ENCODE data around the gene WDR5B. TPM values are rescaled to one million over a fixed set of nuclear protein-coding genes. Genes with fewer than 3 reads are reported as not detected.

The WDR5B gene
- total RNA-seq, 1 donor from 2014 or later: 5.6 TPM

DNA sequence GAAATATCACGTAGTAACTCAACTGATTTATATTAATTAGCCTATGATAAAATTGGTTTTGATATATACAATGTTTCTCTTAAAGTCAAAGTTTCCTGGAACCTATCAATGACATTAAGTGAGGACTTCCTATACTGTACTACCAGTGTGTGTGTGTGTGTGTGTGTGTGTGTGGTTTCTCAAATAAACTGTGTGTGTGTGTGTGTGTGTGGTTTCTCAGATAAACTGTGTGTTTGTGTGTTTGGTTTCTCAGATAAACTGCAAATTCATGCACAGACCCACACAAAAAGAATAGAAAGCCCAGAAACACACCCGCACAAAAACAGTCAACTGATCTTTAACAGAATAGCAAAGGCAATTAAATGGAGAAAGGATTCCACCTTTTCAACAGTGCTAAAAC lies 14.5 kb upstream of the WDR5B start:
- intact Hi-C loops (cut with micrococcal nuclease): no loop called here
- no peak for DNase-seq (ENCODE audit: low spot score)
- Mint-ChIP-seq H3K4me1 (ENCODE audit: low read depth) (peaks cover 18% of the 10 kb centered on the region), H3K27me3 (ENCODE audit: insufficient read depth) (no peaks in the 10 kb centered on the region), H3K4me3 (no peak overlapping the region), H3K27ac (no peak overlapping the region), H3K36me3 (ENCODE audit: low read depth) (peaks cover 61% of the 10 kb centered on the region), H3K9me3 (peaks cover 6% of the 10 kb centered on the region)

DNA sequence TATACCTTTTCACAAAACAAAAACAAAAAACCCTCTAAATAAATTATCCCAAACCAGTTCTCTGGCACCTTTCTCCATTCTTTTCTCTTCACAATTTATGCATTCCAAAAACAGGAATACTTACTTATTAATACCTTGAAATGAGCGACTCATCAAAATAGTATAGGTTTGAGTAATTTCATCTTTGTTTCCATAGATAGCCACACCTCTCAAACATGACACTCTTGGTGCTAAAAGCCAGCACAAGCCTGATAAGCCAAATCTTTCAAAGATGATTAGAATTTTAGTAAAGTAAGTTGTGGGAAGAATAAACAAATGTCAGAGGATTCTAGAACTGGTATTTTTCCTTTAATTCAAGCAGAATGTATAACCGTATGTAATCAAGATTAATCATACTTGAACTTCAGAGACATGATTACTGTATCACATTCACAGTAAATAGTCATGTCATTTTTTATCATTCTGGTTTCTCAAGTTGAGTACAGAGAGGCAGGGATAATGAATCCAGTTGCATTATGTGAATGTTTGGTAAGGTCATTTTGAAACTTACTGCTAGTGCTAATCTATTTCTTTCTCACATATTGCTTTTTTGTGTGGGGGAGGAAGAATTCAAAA lies 12.1 kb upstream of the WDR5B start:
- Mint-ChIP-seq H3K9me3 (peaks cover 6% of the 10 kb centered on the region), H3K4me3 (no peak overlapping the region), H3K27me3 (ENCODE audit: insufficient read depth) (no peaks in the 10 kb centered on the region), H3K36me3 (ENCODE audit: low read depth) (peaks cover 56% of the 10 kb centered on the region), H3K4me1 (ENCODE audit: low read depth) (peaks cover 18% of the 10 kb centered on the region), H3K27ac (peak overlapping the region; percentile 61)
- no peak for DNase-seq (ENCODE audit: low spot score)
- intact Hi-C loops (cut with micrococcal nuclease): loop anchor here (1.0 kb wide), 2 partner anchors 55 to 63 kb away; no protein-coding TSS in a partner anchor

DNA sequence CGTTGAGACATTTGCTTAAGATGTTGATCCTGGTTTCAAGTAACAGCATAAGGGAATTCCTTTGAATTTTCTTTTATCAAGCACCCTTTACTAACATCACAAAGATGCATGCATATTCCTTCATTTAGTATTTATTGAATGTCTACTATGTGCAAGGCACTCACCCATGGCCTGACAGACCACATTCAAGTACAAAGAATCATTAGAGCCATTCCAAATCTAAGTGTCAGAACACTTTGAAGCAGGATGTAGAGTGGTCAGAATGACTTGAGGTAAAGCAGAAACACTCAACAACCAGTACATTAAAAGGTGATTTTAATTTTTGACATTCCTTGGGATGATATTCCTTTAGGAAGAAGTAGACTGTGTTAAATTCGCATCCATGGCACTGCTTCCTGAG lies 6.0 kb upstream of the WDR5B start:
- no peaks in the 10 kb centered on the region for H3K9me3 Mint-ChIP-seq
- intact Hi-C loops (cut with micrococcal nuclease): no loop called here
- no peak overlapping the region for H3K27ac Mint-ChIP-seq
- no peaks in the 10 kb centered on the region for H3K27me3 Mint-ChIP-seq (ENCODE audit: insufficient read depth)
- DNase-seq (ENCODE audit: low spot score): no peak
- peaks cover 27% of the 10 kb centered on the region for H3K36me3 Mint-ChIP-seq (ENCODE audit: low read depth)
- no peak overlapping the region for H3K4me3 Mint-ChIP-seq
- peaks cover 2% of the 10 kb centered on the region for H3K4me1 Mint-ChIP-seq (ENCODE audit: low read depth)

DNA sequence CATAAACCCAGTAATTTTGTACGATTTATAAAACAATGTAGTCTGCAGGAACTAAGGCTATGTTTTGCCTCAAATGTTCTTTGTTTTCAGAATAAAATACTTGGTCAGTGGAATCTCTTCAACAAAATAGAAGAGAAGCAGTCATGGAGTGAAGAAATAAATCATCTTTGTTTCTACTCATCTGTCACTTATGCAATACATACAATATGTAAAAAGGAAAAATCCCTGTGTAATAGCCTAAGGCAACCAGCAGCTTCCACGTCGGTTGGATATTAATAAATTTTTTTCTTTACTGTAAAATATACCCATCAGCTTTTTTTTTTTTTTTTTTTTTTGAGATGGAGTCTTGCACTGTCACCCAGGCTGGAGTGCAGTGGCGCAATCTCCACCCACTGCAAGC lies 5.2 kb upstream of the WDR5B start:
- no peak overlapping the region for H3K27ac Mint-ChIP-seq
- peaks cover 10% of the 10 kb centered on the region for H3K4me1 Mint-ChIP-seq (ENCODE audit: low read depth)
- no peak for DNase-seq (ENCODE audit: low spot score)
- no peaks in the 10 kb centered on the region for H3K27me3 Mint-ChIP-seq (ENCODE audit: insufficient read depth)
- intact Hi-C loops (cut with micrococcal nuclease): no loop called here
- no peak overlapping the region for H3K4me3 Mint-ChIP-seq
- peaks cover 23% of the 10 kb centered on the region for H3K36me3 Mint-ChIP-seq (ENCODE audit: low read depth)
- no peaks in the 10 kb centered on the region for H3K9me3 Mint-ChIP-seq

DNA sequence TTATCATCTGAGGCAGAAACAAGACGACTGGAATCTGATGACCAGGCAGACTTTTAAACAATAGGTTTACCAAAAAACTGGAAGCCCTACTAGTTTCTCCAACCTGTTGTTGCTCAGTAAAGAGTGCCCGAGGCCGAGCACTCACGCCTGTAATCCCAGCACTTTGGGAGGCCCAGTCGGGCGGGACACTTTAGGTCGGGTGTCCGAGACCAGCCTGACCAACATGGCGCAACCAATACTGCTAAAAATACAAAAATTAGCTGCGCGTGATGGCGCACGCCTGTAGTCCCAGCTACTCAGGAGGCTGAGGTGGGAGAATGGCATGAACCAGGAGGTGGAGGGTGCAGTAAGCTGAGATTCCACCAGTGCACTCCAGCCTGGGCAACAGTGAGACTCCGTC lies 1.1 kb upstream of the WDR5B start:
- no peak for DNase-seq (ENCODE audit: low spot score)
- H3K4me3 Mint-ChIP-seq: peak overlapping the region; percentile 98
- H3K36me3 Mint-ChIP-seq (ENCODE audit: low read depth): peaks cover 26% of the 10 kb centered on the region
- peaks cover 45% of the 10 kb centered on the region for H3K4me1 Mint-ChIP-seq (ENCODE audit: low read depth)
- peak overlapping the region; percentile 99 for H3K27ac Mint-ChIP-seq
- no peaks in the 10 kb centered on the region for H3K27me3 Mint-ChIP-seq (ENCODE audit: insufficient read depth)
- intact Hi-C loops (cut with micrococcal nuclease): loop anchor here (1.0 to 10.0 kb wide), 12 partner anchors 33 to 871 kb away; partner anchors contain the start of genes DTX3L, EAF2, FAM162A and GOLGB1
- no peaks in the 10 kb centered on the region for H3K9me3 Mint-ChIP-seq

DNA sequence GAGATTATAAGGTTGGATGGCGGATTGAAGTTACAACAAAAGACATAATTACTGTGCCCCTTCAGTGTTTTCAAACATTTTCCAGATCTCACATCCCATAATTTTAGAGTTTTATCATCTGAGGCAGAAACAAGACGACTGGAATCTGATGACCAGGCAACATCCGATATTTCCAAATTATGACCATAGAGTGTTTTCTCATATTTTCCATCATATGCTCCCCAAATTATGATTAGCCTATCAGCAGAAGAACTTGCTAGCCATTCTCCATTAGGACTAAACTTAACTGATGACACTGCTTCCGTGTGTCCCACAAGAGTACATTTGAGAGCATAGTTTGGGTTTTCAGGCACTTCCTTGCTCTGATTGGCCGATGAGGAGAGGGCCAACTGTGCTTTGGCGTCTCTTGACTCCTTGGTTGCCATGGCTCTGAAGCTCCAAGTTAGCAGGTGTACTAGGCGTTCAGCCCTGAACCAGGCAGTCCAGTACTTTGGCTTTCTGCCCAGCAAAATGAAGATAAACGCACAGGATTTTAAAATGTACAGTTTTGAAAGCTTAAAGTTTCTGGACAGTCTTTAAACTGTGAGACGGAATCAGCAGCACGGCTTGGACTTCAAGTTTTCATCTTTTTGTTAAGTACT lies 638 bp downstream of the WDR5B start:
- DNase-seq (ENCODE audit: low spot score): peak; percentile 52
- Mint-ChIP-seq H3K27ac (peak overlapping the region; percentile 99), H3K4me1 (ENCODE audit: low read depth) (peaks cover 48% of the 10 kb centered on the region), H3K9me3 (no peaks in the 10 kb centered on the region), H3K4me3 (peak overlapping the region; percentile 98), H3K36me3 (ENCODE audit: low read depth) (peaks cover 28% of the 10 kb centered on the region), H3K27me3 (ENCODE audit: insufficient read depth) (no peaks in the 10 kb centered on the region)
- intact Hi-C loops (cut with micrococcal nuclease): loop anchor here (1.0 to 10.0 kb wide), 3 partner anchors 20 to 787 kb away; partner anchors contain the start of genes HSPBAP1, SEC22A and SLC49A4

DNA sequence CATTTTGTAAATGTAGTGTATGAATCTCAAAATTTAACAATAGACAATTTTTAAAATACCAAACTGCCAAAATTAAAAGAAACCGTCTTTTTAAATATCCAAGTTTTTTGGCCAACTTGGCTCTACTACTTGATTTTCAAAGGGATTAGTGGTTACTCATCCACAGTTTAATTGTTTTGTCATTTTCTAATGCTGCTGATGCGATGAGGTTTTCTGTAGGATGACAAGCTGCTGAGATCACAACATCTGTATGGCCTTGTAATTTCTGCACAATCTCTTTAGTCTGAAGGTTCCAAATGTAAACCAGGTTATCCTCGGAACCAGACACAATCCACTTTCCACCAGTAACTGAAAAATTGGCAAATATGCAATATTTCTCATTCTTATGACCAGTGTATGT lies 1.5 kb downstream of the WDR5B start:
- H3K27ac Mint-ChIP-seq: peak overlapping the region; percentile 99
- H3K4me1 Mint-ChIP-seq (ENCODE audit: low read depth): peaks cover 48% of the 10 kb centered on the region
- intact Hi-C loops (cut with micrococcal nuclease): loop anchor here (10.0 kb wide), 1 partner anchor 380 kb away; the partner anchor contains the start of genes HSPBAP1 and SLC49A4
- peaks cover 28% of the 10 kb centered on the region for H3K36me3 Mint-ChIP-seq (ENCODE audit: low read depth)
- no peaks in the 10 kb centered on the region for H3K9me3 Mint-ChIP-seq
- H3K4me3 Mint-ChIP-seq: peak overlapping the region; percentile 98
- H3K27me3 Mint-ChIP-seq (ENCODE audit: insufficient read depth): no peaks in the 10 kb centered on the region
- no peak for DNase-seq (ENCODE audit: low spot score)

DNA sequence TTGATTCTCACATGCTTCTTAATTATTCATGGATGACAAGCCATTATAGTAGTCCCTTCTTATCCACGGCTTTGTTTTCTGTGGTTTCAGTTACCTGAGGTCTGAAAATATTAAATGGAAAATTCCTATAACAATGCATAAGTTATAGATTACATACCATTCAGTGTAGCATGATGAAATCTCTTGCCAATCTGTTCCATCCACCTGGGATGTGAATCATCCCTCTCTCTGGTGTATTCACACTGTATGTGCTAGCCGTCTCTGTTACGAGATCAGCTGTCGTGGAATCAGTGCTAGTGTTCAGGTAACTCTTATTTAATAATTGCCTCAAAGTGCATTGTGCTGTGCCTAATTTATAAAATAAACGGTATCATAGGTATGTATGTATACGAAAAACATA lies 5.2 kb downstream of the WDR5B start:
- Mint-ChIP-seq H3K4me1 (ENCODE audit: low read depth) (peaks cover 36% of the 10 kb centered on the region), H3K9me3 (no peaks in the 10 kb centered on the region), H3K4me3 (no peak overlapping the region), H3K27me3 (ENCODE audit: insufficient read depth) (no peaks in the 10 kb centered on the region), H3K36me3 (ENCODE audit: low read depth) (peaks cover 51% of the 10 kb centered on the region), H3K27ac (no peak overlapping the region)
- intact Hi-C loops (cut with micrococcal nuclease): loop anchor here (10.0 kb wide), 1 partner anchor 384 kb away; the partner anchor contains the start of genes HSPBAP1 and SLC49A4
- no peak for DNase-seq (ENCODE audit: low spot score)

DNA sequence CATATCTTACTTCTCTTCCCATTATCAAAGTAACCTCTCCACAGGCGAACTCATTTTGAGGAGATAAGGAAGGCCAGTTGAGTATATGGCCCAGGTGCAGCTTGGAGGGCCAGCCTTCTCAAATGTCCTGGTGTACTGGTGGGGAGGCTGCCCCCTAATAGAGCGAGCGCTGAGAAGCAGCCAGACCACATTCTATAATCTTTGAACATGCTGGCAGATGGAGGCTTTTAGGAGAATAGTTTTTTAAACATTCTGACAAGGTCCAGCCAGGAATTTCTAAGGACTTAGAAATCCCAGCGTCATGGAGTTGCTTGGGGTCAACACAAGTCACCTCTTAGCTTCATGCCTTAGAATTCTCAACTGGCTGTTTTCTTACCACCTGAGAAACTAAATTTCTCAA lies 5.8 kb downstream of the WDR5B start:
- H3K27me3 Mint-ChIP-seq (ENCODE audit: insufficient read depth): no peaks in the 10 kb centered on the region
- no peak for DNase-seq (ENCODE audit: low spot score)
- H3K27ac Mint-ChIP-seq: no peak overlapping the region
- H3K4me1 Mint-ChIP-seq (ENCODE audit: low read depth): peaks cover 31% of the 10 kb centered on the region
- no peaks in the 10 kb centered on the region for H3K9me3 Mint-ChIP-seq
- H3K36me3 Mint-ChIP-seq (ENCODE audit: low read depth): peaks cover 48% of the 10 kb centered on the region
- intact Hi-C loops (cut with micrococcal nuclease): loop anchor here (10.0 kb wide), 1 partner anchor 385 kb away; the partner anchor contains the start of genes HSPBAP1 and SLC49A4
- no peak overlapping the region for H3K4me3 Mint-ChIP-seq

DNA sequence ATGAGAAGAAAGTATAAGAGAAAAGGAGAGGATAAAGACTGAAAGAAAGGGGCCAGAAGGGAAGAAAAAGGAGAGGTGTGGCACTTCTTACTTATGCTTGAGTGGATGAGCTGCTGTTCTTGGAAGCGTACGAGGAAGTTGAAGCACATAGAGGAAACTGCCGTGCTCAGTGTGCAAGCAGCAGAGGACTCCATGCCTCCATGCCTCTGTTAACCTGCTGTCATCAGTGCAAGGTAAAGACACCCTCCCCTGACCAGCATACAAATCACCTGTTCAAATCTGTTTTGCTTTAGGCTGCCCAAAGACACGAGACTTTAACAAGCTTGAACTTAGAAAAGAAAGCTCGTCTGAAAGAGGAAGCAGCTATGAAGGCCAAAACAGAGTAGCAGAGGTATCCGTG lies 6.4 kb downstream of the WDR5B start:
- Mint-ChIP-seq H3K9me3 (no peaks in the 10 kb centered on the region), H3K4me3 (no peak overlapping the region), H3K4me1 (ENCODE audit: low read depth) (peaks cover 25% of the 10 kb centered on the region), H3K27me3 (ENCODE audit: insufficient read depth) (no peaks in the 10 kb centered on the region), H3K36me3 (ENCODE audit: low read depth) (peaks cover 43% of the 10 kb centered on the region), H3K27ac (no peak overlapping the region)
- intact Hi-C loops (cut with micrococcal nuclease): no loop called here
- DNase-seq (ENCODE audit: low spot score): no peak

DNA sequence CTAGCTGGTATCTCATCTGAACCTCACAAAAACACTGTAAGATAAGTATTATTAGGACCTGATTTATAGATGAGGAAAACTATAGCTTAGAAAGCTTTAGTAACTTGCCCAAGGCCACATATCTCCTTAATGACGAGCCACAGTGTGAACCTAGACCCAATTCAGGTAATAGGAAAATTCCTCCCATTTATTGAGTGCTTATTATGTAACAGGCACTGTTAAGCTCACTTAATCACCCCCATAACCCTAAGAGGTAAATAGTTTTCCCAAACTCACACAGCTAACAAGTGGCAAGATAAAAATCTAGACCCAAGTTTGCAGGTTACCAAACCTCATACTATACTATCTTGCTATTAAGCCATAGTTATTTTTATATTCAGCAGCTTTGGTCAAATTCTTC lies 7.9 kb downstream of the WDR5B start:
- DNase-seq (ENCODE audit: low spot score): no peak
- Mint-ChIP-seq H3K36me3 (ENCODE audit: low read depth) (peaks cover 45% of the 10 kb centered on the region), H3K4me1 (ENCODE audit: low read depth) (peaks cover 22% of the 10 kb centered on the region), H3K27me3 (ENCODE audit: insufficient read depth) (no peaks in the 10 kb centered on the region), H3K4me3 (no peak overlapping the region), H3K9me3 (no peaks in the 10 kb centered on the region), H3K27ac (no peak overlapping the region)
- intact Hi-C loops (cut with micrococcal nuclease): no loop called here

DNA sequence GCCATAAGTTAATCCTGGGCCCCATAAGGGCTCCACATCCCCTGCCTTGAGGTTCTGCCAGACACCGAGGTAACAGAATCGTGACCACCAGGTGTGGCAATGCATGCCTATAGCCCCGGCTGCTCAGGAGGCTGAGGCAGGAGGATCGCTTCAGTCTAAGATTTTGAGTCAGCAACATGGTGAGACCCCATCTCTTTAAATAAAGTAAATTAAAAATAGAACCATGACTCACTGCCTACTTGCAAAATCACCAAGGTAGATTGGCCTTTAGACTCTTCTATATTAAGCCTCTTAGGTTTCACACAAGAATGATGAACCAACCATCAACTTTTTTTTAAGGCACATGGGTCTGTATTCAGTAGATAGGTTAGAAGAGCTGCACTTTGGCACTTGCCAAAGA lies 9.7 kb downstream of the WDR5B start:
- Mint-ChIP-seq H3K27ac (no peak overlapping the region), H3K9me3 (no peaks in the 10 kb centered on the region), H3K27me3 (ENCODE audit: insufficient read depth) (no peaks in the 10 kb centered on the region), H3K4me3 (no peak overlapping the region), H3K36me3 (ENCODE audit: low read depth) (peaks cover 42% of the 10 kb centered on the region), H3K4me1 (ENCODE audit: low read depth) (peaks cover 9% of the 10 kb centered on the region)
- DNase-seq (ENCODE audit: low spot score): no peak
- intact Hi-C loops (cut with micrococcal nuclease): no loop called here

DNA sequence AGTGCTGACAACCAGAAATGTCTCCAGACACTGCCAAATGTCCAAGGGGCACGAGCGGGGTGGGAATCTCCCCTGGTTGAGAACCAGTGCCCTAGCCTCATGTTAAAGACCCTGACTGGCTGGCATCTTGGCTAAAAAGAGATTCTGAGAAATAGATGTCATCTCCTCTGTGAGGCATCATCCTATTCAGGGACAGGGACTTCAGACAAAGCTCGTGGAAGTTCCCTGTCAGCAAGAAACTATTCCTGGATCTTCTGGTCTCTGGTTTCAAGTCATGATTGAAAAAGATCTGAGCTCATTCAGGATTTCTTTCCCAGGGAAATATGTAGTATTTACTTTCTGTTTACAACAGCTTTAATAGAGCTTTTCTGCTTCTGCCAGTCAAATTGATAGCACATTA lies 10.8 kb downstream of the WDR5B start:
- Mint-ChIP-seq H3K27ac (no peak overlapping the region), H3K4me1 (ENCODE audit: low read depth) (peaks cover 9% of the 10 kb centered on the region), H3K4me3 (no peak overlapping the region), H3K9me3 (no peaks in the 10 kb centered on the region), H3K27me3 (ENCODE audit: insufficient read depth) (no peaks in the 10 kb centered on the region), H3K36me3 (ENCODE audit: low read depth) (peaks cover 37% of the 10 kb centered on the region)
- intact Hi-C loops (cut with micrococcal nuclease): no loop called here
- DNase-seq (ENCODE audit: low spot score): no peak
